CD8-positive, alpha-beta memory T cell (primary cell): ENCODE results near the gene MTA1. TPM values are rescaled to one million over a fixed set of nuclear protein-coding genes. Genes with fewer than 3 reads are reported as not detected.

Experiments used
- CTCF ChIA-PET: fragments of 350-600 bp; sonication (Branson Sonifier 250); formaldehyde crosslinking; loops from one replicate; lab custom pipeline; 2021; ENCODE audit warnings: antibody characterized with exemption; lab: Charles Lee
- POLR2A ChIA-PET: fragments of 350-600 bp; sonication (Branson Sonifier 250); formaldehyde crosslinking; loops from one replicate; lab custom pipeline; 2021; ENCODE audit warnings: antibody characterized with exemption; lab: Charles Lee
- DNase-seq, 5 donors: peaks; one replicate each; pipeline versions ENCODE4 v3.0.0 to v3.0.0-alpha.2; 2020 to 2022; ENCODE audit warnings: mixed read lengths in 1 of 5
- H3K27ac ChIP-seq: one replicate; pipeline ENCODE4 v1.7.0; 2013; ENCODE audit warnings: low read depth, mild to moderate bottlenecking, low read length, moderate library complexity
- H3K27me3 ChIP-seq: 2 replicates; pipeline ENCODE4 v1.7.0; 2013; ENCODE audit warnings: low read length, mild to moderate bottlenecking; ENCODE audit not compliant: insufficient read depth, poor library complexity, severe bottlenecking
- H3K36me3 ChIP-seq: 2 replicates; pipeline ENCODE4 v1.7.0; 2013; ENCODE audit warnings: mild to moderate bottlenecking, low read length, moderate library complexity; ENCODE audit not compliant: insufficient read depth
- H3K4me1 ChIP-seq: 2 replicates; pipeline ENCODE4 v1.7.0; 2013; ENCODE audit warnings: mild to moderate bottlenecking, low read length, moderate library complexity; ENCODE audit not compliant: insufficient read depth
- H3K4me3 ChIP-seq: 2 replicates; pipeline ENCODE4 v1.7.0; 2013; ENCODE audit warnings: mild to moderate bottlenecking, low read length
- H3K9me3 ChIP-seq: 2 replicates; pipeline ENCODE4 v1.7.0; 2013; ENCODE audit warnings: mild to moderate bottlenecking, low read length
- H3K27ac Mint-ChIP-seq, 8 donors: one replicate each; pipeline ENCODE4 v1.8.0; 2020 to 2021; ENCODE audit warnings: mixed read lengths in 8 of 8, mild to moderate bottlenecking in 6 of 8, inconsistent platforms in 3 of 8, moderate library complexity in 3 of 8
- H3K27me3 Mint-ChIP-seq, 2 donors: one replicate each; pipeline ENCODE4 v1.8.0; 2020 to 2021; ENCODE audit warnings: mixed read lengths in 2 of 2, mild to moderate bottlenecking in 1 of 2, moderate library complexity in 1 of 2
- H3K36me3 Mint-ChIP-seq, 3 donors: one replicate each; pipeline ENCODE4 v1.8.0; 2020 to 2021; ENCODE audit warnings: mixed read lengths in 3 of 3, inconsistent platforms in 1 of 3, mild to moderate bottlenecking in 1 of 3
- H3K4me1 Mint-ChIP-seq, 3 donors: one replicate each; pipeline ENCODE4 v1.8.0; 2020 to 2021; ENCODE audit warnings: mixed read lengths in 3 of 3, inconsistent platforms in 1 of 3, mild to moderate bottlenecking in 1 of 3
- H3K4me3 Mint-ChIP-seq, 7 donors: one replicate each; pipeline ENCODE4 v1.8.0; 2020 to 2021; ENCODE audit warnings: mixed read lengths in 7 of 7, mild to moderate bottlenecking in 6 of 7, moderate library complexity in 4 of 7, inconsistent platforms in 2 of 7
- H3K9me3 Mint-ChIP-seq, 5 donors: one replicate each; pipeline ENCODE4 v1.8.0; 2020 to 2022; ENCODE audit warnings: mixed read lengths in 5 of 5, mild to moderate bottlenecking in 3 of 5, moderate library complexity in 2 of 5, inconsistent platforms in 1 of 5
- polyA plus RNA-seq: library from polyadenylated mRNA; unstranded; fragments of 300-500 nt; fragmentation: Illumina TruSeq; gene quantifications from one replicate; pipeline ENCODE4 v1.2.3, GENCODE V29; 2021
- total RNA-seq, 2 experiments: library from RNA; stranded (reverse); gene quantifications; one replicate each; pipeline ENCODE4 v1.2.3, GENCODE V29; 2021

MTA1 gene
- total and polyA plus RNA-seq, 3 experiments from 2014 or later: 6.1 to 129 (median 124) TPM

DNA sequence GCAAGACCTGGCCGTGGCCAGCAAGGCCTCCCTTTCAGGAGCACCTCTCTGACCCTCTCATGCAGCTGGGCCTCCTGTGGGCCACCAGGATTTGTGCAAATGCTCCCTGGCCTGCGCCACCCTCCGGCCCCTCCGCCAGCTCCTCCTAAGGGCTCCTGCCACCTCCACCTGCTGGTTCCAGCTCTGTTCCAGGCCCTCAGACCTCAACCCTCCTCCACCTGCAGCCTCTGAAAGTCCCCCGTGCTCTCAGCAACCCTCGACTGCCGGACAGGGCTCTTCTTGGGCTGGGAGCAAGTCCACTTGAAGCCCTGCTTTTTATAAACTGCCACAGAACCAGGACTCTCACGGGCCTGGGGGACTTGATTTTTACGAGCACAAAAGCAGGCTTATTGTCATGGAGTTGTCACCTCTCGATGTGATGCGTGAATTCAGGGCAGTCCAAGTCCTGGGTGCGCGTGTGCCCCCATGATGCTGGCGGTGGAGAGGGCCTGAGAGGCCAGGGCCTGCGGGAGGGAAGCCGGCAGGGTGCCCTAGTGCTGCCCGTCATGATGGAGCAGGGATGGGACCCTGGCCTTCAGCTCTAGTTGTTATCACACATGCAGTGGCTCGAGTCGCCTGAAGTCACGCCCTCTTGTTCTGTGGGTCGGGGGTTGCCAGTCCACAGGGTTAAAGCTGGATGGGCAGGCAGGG is 80.6 kb downstream of the MTA1 start:
- Histone ChIP-seq H3K27me3 (no peaks in the 10 kb centered on the region), H3K36me3 (no peaks in the 10 kb centered on the region), H3K4me1 (no peaks in the 10 kb centered on the region), H3K4me3 (no peak overlapping the region), H3K9me3 (no peaks in the 10 kb centered on the region), H3K27ac (no peak overlapping the region)
- H3K36me3 Mint-ChIP-seq: peaks cover 0 to 3% (median 0%) of the 10 kb centered on the region in 3 donors
- DNase-seq: peak in 1 of 5 donors; percentile 44
- no peak overlapping the region for H3K4me3 Mint-ChIP-seq
- H3K27ac Mint-ChIP-seq: peak overlapping the region in 2 of 8 donors; percentile 29 to 69
- H3K4me1 Mint-ChIP-seq: no peaks in the 10 kb centered on the region
- H3K9me3 Mint-ChIP-seq: no peaks in the 10 kb centered on the region
- ChIA-PET CTCF (interaction anchor here (1.0 to 1.5 kb wide), 2 partner anchors 28 to 148 kb away, joined by 3 to 4 read pairs; no protein-coding TSS in a partner anchor), POLR2A (no interaction called here)
- peaks cover 3 to 5% of the 10 kb centered on the region in 2 donors for H3K27me3 Mint-ChIP-seq

DNA sequence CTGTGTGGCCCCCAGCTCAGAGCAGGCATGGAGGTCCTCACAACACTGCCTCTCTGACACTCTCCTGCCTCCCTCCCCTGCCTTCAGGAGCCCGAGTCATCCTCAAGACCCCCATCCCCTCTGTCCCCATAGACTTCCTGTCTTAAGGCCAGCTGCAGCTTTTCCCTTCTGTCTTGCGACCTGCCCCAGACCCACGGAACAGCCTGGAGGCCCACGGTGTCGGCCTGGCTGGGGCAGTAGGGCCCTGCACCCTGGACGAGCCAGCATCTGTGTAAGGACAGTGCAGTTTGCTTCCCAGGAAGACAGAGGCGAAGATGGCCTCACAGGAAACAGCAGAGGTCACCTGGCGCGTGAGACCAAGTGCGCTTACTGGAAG is 81.1 kb downstream of the MTA1 start:
- DNase-seq: peak in 1 of 5 donors; percentile 33
- no peaks in the 10 kb centered on the region for H3K9me3 Mint-ChIP-seq
- no peaks in the 10 kb centered on the region for H3K9me3 ChIP-seq
- no peaks in the 10 kb centered on the region for H3K27me3 ChIP-seq
- H3K4me3 Mint-ChIP-seq: no peak overlapping the region
- ChIA-PET CTCF (interaction anchor here (0.6 to 1.5 kb wide), 2 partner anchors 94 to 149 kb away, joined by 3 to 4 read pairs; no protein-coding TSS in a partner anchor), POLR2A (no interaction called here)
- H3K27me3 Mint-ChIP-seq: peaks cover 3 to 5% of the 10 kb centered on the region in 2 donors
- H3K4me3 ChIP-seq: no peak overlapping the region
- H3K27ac ChIP-seq: no peak overlapping the region
- H3K36me3 Mint-ChIP-seq: peaks cover 0 to 3% (median 0%) of the 10 kb centered on the region in 3 donors
- H3K27ac Mint-ChIP-seq: peak overlapping the region in 2 of 8 donors; percentile 29 to 69
- no peaks in the 10 kb centered on the region for H3K4me1 Mint-ChIP-seq
- H3K4me1 ChIP-seq: no peaks in the 10 kb centered on the region
- no peaks in the 10 kb centered on the region for H3K36me3 ChIP-seq

DNA sequence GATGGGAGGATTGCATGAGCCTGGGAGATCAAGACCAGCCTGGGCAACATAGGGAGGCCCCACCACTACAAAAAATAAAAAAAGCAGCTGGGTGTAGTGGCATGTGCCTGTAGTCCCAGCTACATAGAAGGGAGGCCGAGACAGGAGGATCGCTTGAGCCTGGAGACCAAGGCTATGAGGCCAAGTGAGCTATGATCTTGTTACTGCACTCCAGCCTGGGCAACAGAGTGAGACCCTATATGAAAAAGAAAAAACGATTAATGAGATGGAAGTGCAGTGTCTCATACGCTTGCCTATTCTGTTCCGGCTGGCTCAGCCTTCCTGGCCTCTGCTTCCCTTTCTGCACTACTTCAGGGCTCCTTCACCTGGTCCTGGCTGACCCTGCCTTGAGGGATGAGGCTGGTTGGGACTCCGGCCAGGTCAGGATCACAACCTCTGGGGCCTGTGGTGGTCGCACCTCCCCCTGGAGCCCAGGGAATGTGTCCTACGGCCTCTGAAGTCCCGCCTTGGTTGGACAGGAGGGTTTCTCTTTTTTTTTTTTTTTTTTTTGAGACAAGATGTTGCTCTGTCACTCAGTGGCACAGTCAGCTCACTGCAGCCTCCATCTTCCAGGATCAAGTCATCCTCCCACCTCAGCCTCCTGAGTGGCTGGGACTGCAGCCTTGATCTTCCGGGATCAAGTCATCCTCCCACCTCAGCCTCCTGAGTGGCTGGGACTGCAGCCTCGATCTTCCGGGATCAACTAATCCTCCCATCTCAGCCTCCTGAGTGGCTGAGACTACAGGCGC is 82.1 kb downstream of the MTA1 start:
- DNase-seq: peak in 1 of 5 donors; percentile 18
- H3K36me3 Mint-ChIP-seq: peaks cover 0 to 3% (median 0%) of the 10 kb centered on the region in 3 donors
- Histone ChIP-seq H3K27me3 (no peaks in the 10 kb centered on the region), H3K9me3 (no peaks in the 10 kb centered on the region), H3K27ac (no peak overlapping the region), H3K4me3 (no peak overlapping the region), H3K4me1 (no peaks in the 10 kb centered on the region), H3K36me3 (no peaks in the 10 kb centered on the region)
- peak overlapping the region in 2 of 8 donors; percentile 10 to 46 for H3K27ac Mint-ChIP-seq
- H3K27me3 Mint-ChIP-seq: peaks cover 3 to 5% of the 10 kb centered on the region in 2 donors
- ChIA-PET POLR2A (no interaction called here), CTCF (interaction anchor here (0.9 kb wide), 1 partner anchor 21 kb away, joined by 3 read pairs; no protein-coding TSS in a partner anchor)
- H3K4me1 Mint-ChIP-seq: no peaks in the 10 kb centered on the region
- peak overlapping the region in 1 of 7 donors; percentile 59 for H3K4me3 Mint-ChIP-seq
- H3K9me3 Mint-ChIP-seq: no peaks in the 10 kb centered on the region

DNA sequence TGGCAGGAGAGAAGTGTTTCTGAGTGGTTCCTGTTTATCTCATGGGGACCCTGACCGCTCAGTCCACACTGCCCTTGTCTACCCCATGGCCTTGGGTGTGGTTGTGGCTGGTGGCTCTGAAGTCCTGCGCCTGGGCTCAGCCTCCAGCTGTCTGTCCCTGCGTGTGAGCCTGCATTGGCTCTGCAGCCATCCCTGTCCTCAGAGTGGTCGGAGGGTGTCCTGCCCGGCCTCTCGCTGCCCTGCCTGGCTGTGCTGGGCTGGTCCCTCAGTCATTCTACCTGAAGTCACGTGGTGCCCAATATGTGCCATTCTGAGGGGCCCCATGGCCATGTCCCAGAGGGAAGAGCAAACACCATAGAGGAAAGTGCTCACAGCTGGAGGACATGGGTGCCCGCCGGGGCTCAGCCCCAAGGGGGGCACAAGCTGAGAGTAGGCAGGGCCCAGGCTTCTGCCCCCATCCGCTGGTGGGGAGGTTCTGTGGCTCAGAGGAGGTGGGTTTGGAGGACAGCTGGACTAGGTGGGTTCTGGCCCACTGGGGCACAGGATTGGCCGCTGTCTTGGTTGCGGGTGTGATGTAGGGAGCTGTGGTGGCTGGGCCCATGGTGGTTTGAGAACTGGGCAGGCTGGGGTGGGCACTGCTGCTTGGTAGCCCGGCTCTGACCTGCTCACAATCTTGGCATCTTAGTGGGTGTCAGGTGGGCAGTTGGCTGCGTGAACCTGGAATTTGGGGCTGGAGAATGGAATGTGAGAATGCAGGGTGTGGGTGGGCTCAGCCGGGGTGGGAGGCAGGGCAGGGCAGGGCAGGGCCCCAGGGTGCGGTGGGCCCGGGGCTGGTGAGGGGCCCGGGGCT is 83.0 kb downstream of the MTA1 start:
- H3K9me3 ChIP-seq: no peaks in the 10 kb centered on the region
- H3K4me1 Mint-ChIP-seq: no peaks in the 10 kb centered on the region
- peaks cover 0 to 3% (median 0%) of the 10 kb centered on the region in 3 donors for H3K36me3 Mint-ChIP-seq
- no peaks in the 10 kb centered on the region for H3K27me3 ChIP-seq
- H3K36me3 ChIP-seq: no peaks in the 10 kb centered on the region
- POLR2A ChIA-PET: no interaction called here
- CTCF ChIA-PET: interaction anchor here (0.9 kb wide), 1 partner anchor 22 kb away, joined by 3 read pairs; no protein-coding TSS in a partner anchor
- no peak overlapping the region for H3K4me3 ChIP-seq
- no peaks in the 10 kb centered on the region for H3K9me3 Mint-ChIP-seq
- peaks cover 9 to 10% of the 10 kb centered on the region in 2 donors for H3K27me3 Mint-ChIP-seq
- no peak overlapping the region for H3K27ac ChIP-seq
- H3K27ac Mint-ChIP-seq: peak overlapping the region in 1 of 8 donors; percentile 46
- peak in 1 of 5 donors; percentile 25 for DNase-seq
- H3K4me1 ChIP-seq: no peaks in the 10 kb centered on the region
- H3K4me3 Mint-ChIP-seq: no peak overlapping the region

DNA sequence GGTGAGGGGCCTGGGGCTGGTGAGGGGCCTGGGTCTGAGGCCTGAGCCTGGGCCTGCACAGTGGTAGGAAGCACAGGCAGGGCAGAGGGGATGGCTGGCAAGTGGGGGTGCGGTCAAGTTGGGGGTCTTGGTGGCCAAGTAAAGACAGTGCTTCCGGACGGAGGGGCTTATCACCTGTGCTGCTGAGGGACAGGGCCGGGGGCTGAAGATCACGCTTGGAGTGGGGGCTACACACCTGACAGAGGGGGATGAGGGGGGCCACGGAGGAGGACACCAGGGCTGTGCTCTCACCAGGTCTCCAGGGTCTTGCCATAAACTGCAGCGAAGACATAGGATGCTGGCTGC is 83.6 kb downstream of the MTA1 start:
- no peaks in the 10 kb centered on the region for H3K9me3 ChIP-seq
- H3K27me3 Mint-ChIP-seq: peaks cover 13 to 14% of the 10 kb centered on the region in 2 donors
- POLR2A ChIA-PET: no interaction called here
- peak overlapping the region in 1 of 7 donors; percentile 86 for H3K4me3 Mint-ChIP-seq
- H3K36me3 Mint-ChIP-seq: peaks cover 0 to 1% (median 0%) of the 10 kb centered on the region in 3 donors
- no peaks in the 10 kb centered on the region for H3K36me3 ChIP-seq
- H3K4me1 ChIP-seq: no peaks in the 10 kb centered on the region
- H3K27ac ChIP-seq: no peak overlapping the region
- no peaks in the 10 kb centered on the region for H3K9me3 Mint-ChIP-seq
- DNase-seq: peak in 1 of 5 donors; percentile 41
- CTCF ChIA-PET: interaction anchor here (0.6 kb wide), 1 partner anchor 50 kb away, joined by 3 read pairs; no protein-coding TSS in a partner anchor
- peaks cover 4% of the 10 kb centered on the region for H3K27me3 ChIP-seq
- H3K27ac Mint-ChIP-seq: peak overlapping the region in 1 of 8 donors; percentile 58
- no peak overlapping the region for H3K4me3 ChIP-seq
- H3K4me1 Mint-ChIP-seq: no peaks in the 10 kb centered on the region

DNA sequence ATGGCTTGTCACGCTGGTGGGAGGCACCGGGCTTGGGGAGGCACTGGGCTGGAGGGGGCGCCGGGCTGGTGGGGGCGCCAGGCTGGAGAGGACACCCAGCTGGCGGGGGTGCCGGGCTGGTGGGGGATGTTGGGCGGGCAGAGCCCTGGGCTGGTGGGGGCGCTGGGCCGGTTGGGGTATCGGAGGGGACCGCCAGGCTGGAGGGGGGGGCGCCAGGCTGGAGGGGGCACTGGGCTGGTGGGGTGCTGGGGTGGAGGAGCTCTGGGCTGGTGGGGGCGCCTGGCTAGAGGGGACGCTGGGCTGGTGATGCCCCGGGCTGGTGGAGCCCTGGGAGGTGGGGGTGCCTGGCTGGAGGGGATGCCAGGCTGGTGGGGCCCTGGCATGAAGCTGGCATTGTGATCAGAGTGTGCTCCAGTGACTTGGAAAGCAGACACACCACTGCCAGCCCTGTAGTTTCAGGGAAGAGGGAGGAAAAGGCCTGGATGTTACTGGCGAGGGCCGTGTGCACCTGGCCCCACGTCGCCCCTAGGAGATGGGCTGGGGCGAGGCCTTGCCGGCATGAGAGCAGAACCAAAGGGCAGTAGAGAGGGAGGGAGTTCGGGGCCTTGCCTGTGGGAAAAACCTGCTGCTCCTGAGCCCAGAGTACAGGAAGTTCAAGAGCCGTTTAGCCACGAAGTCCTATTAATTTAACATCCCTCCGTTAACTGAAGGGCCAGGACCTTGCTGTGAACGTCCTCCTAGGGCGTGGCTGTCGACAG is 84.5 kb downstream of the MTA1 start:
- Histone ChIP-seq H3K27me3 (peaks cover 9% of the 10 kb centered on the region), H3K27ac (no peak overlapping the region), H3K36me3 (no peaks in the 10 kb centered on the region), H3K4me3 (no peak overlapping the region), H3K4me1 (no peaks in the 10 kb centered on the region), H3K9me3 (no peaks in the 10 kb centered on the region)
- CTCF ChIA-PET: interaction anchor here (0.6 kb wide), 1 partner anchor 50 kb away, joined by 3 read pairs; no protein-coding TSS in a partner anchor
- Mint-ChIP-seq H3K4me3 (peak overlapping the region in 1 of 7 donors; percentile 86), H3K27me3 (peaks cover 18 to 19% of the 10 kb centered on the region in 2 donors), H3K4me1 (no peaks in the 10 kb centered on the region), H3K9me3 (no peaks in the 10 kb centered on the region), H3K36me3 (no peaks in the 10 kb centered on the region), H3K27ac (peak overlapping the region in 1 of 8 donors; percentile 42)
- peak in 1 of 5 donors; percentile 30 for DNase-seq
- POLR2A ChIA-PET: no interaction called here

DNA sequence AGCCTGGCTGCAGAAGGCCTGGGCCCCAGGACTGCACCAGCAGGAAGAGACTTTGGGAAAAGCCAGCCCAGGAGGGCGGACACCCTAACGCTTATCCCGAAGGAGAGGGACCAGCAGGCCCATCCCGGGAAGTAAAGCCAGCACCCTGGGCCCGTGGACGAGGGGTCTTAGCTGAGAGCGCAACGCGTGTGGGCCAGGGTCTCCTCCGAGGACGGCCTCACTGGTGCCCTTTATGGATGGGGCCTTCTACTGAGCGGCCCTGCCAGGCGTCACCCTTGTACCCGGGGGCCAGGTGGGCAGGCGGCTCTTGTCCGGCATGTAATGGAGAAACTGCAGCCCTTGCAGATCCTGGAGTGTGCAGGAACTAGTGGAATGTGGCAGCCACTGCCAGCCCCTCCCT is 85.5 kb downstream of the MTA1 start:
- Histone ChIP-seq H3K9me3 (no peaks in the 10 kb centered on the region), H3K27ac (no peak overlapping the region), H3K4me3 (no peak overlapping the region), H3K4me1 (no peaks in the 10 kb centered on the region), H3K36me3 (no peaks in the 10 kb centered on the region), H3K27me3 (peaks cover 9% of the 10 kb centered on the region)
- no peak for DNase-seq
- Mint-ChIP-seq H3K27ac (peak overlapping the region in 1 of 8 donors; percentile 65), H3K4me1 (no peaks in the 10 kb centered on the region), H3K36me3 (no peaks in the 10 kb centered on the region), H3K4me3 (no peak overlapping the region), H3K9me3 (no peaks in the 10 kb centered on the region), H3K27me3 (peaks cover 17 to 19% of the 10 kb centered on the region in 2 donors)
- ChIA-PET CTCF (no interaction called here), POLR2A (no interaction called here)
